ENCODE results near the gene LRP1B. TPM values are rescaled to one million over a fixed set of nuclear protein-coding genes. Genes with fewer than 3 reads are reported as not detected.

LRP1B gene
- total and polyA plus RNA-seq, 2 of the 8 experiments (the other 6 are each of a cell fraction or from before 2014, with no cell fraction given) = 0.03 TPM; not detected in 1

- TF ChIP-seq CBX8 (IDR thresholded peaks at IDR 0.05; ENCODE audit: borderline replicate concordance, low read depth, low read length) (no peak), E2F6 (IDR thresholded peaks at IDR 0.05) (no peak), ASH2L (IDR thresholded peaks at IDR 0.05; ENCODE audit: low read length) (no peak), JUND (IDR thresholded peaks at IDR 0.05; ENCODE audit: low read length) (no peak), BACH1 (IDR thresholded peaks at IDR 0.05; ENCODE audit: low read length) (no peak), PHF8 (conservative IDR thresholded peaks at IDR 0.05; ENCODE audit: low read depth, low read length) (no peak)
Observed at GRCh38 chr2:141582213-141582612, 548.6 kb downstream of the LRP1B start (continued).

All from H1 (cell line).